ENCODE measurements around the gene COG3.

- TF ChIP-seq POLR2A (IDR thresholded peaks at IDR 0.05) (no peak), CTCF (IDR thresholded peaks at IDR 0.05) (no peak), POLR2AphosphoS5 (IDR thresholded peaks at IDR 0.05) (no peak), EP300 (IDR thresholded peaks at IDR 0.05; ENCODE audit: low read depth) (no peak)
Measured at GRCh38 chr13:45468635-45469034, 3.9 kb downstream of the COG3 start.

All from transverse colon (tissue), 4 donors.